Chondrocyte (in vitro differentiated cells): ENCODE measurements around the gene KDSR. TPM values are rescaled to one million over a fixed set of nuclear protein-coding genes. Genes with fewer than 3 reads are reported as not detected.

Source experiments
- DNase-seq: peaks from one replicate; pipeline ENCODE4 v3.0.0; 2021; ENCODE audit warnings: mixed read lengths, low spot score
- H3K27ac Mint-ChIP-seq: one replicate; pipeline ENCODE4 v1.8.0; 2021; ENCODE audit warnings: mild to moderate bottlenecking, moderate library complexity, mixed read lengths; ENCODE audit not compliant: unreplicated experiment
- H3K27me3 Mint-ChIP-seq: 2 replicates; pipeline ENCODE4 v1.8.0; 2021; ENCODE audit warnings: low read depth, mixed read lengths
- H3K36me3 Mint-ChIP-seq: 2 replicates; pipeline ENCODE4 v1.8.0; 2021; ENCODE audit warnings: low read depth, mixed read lengths
- H3K4me1 Mint-ChIP-seq: 2 replicates; pipeline ENCODE4 v1.8.0; 2021; ENCODE audit warnings: low read depth, mild to moderate bottlenecking, mixed read lengths
- H3K4me3 Mint-ChIP-seq: one replicate; pipeline ENCODE4 v1.8.0; 2021; ENCODE audit warnings: mild to moderate bottlenecking, moderate library complexity, mixed read lengths; ENCODE audit not compliant: unreplicated experiment
- H3K9me3 Mint-ChIP-seq: 2 replicates; pipeline ENCODE4 v1.8.0; 2021; ENCODE audit warnings: low read depth, mixed read lengths
- total RNA-seq: library from RNA; stranded (reverse); gene quantifications from 3 replicates; pipeline ENCODE4 v1.2.1, GENCODE V29; 2021
- TF ChIP-seq, protein P1 (sequence below): fragments of 200-600 bp; sonication (generic); IDR thresholded peaks from 2 replicates; pipeline ENCODE4 v1.5.0; 2021; ENCODE audit warnings: antibody characterized with exemption, mild to moderate bottlenecking, moderate library complexity

The KDSR gene
- total RNA-seq, 1 donor from 2014 or later = 64.2 TPM

DNA sequence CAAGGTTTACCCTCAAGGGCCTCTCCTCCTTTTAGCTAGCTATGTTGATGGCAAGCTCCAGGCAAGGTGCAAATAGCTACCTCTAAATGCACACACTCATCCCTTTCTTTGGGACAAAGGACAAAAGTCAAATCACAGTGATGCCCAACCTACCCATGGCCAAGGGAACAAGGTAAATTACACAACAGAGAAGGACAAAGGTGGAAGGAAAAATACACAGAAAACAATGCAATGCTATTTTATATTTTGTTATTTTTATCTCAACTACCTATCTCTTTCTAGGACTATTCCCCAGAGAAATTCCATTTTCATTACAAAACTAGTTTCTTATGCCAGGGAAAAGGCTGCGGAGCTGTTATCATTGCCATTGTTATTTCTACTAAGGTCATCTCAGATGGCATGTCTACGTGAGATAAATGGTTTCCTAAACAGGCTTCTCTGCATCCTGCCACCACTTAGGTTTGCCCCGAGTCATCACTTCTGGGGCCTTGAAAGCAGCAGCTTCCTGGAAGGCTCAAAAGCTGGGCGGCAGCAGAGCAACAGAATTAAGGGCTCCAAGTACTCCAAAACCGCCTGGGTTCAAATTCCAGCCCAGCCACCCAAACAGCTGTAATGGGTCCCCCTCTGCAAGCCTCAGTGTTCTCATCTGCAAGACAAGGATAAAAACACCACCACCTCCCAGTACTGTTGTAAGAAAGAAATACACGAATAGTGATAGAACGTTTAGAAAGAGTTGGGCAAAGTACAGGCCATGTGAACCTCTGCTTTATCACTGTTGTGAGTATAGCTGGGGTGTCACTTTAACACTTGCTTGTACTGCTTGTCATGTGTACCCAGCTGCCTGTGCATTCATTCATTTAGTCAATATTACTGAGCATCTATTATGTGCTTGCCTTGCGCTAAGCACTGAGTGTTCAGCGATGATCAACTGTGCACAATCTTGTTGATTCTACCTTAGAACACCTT, 68.3 kb downstream of the KDSR start:
- TF ChIP-seq, protein P1, sequence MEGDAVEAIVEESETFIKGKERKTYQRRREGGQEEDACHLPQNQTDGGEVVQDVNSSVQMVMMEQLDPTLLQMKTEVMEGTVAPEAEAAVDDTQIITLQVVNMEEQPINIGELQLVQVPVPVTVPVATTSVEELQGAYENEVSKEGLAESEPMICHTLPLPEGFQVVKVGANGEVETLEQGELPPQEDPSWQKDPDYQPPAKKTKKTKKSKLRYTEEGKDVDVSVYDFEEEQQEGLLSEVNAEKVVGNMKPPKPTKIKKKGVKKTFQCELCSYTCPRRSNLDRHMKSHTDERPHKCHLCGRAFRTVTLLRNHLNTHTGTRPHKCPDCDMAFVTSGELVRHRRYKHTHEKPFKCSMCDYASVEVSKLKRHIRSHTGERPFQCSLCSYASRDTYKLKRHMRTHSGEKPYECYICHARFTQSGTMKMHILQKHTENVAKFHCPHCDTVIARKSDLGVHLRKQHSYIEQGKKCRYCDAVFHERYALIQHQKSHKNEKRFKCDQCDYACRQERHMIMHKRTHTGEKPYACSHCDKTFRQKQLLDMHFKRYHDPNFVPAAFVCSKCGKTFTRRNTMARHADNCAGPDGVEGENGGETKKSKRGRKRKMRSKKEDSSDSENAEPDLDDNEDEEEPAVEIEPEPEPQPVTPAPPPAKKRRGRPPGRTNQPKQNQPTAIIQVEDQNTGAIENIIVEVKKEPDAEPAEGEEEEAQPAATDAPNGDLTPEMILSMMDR = no peak
- H3K27me3 Mint-ChIP-seq = no peaks in the 10 kb centered on the region
- DNase-seq = no peak
- H3K36me3 Mint-ChIP-seq = no peaks in the 10 kb centered on the region
- peaks cover 36% of the 10 kb centered on the region for H3K4me1 Mint-ChIP-seq
- H3K27ac Mint-ChIP-seq = peak overlapping the region; percentile 18
- H3K4me3 Mint-ChIP-seq = no peak overlapping the region
- H3K9me3 Mint-ChIP-seq = no peaks in the 10 kb centered on the region

DNA sequence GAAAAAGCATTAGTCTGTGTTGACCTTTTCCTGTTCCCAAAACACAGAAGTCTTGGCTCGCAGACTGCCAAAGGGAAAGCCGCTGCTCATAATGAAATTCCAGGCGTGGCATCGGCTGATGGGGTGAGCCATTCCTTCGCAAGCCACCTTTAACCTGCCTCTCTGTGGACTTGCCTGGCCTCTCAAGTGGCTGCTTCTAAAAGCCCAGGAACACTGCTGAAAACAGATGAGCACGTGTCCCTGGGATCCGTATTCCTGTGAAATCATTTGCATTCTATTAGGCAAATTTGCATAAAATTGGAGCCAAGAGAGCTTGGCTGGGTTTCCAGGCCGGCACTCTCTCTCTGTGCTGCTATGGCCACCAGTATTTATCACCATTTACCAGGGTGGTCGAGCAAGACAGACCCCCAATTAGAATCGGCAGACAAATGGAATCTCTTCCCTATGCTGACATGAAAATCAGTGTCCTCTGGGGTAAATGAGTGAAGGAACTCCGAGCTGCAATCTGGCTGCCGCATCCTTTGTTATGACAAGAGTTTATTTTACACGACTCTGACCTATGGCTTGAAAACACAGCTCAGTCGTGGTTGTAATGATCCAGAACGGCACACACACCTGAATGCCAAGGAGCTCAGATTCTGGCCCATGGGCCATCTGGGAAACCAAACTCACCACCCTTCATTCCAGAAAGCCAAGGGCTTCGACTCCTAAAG, 69.2 kb downstream of the KDSR start:
- Mint-ChIP-seq H3K4me1 (peaks cover 34% of the 10 kb centered on the region), H3K9me3 (no peaks in the 10 kb centered on the region), H3K36me3 (no peaks in the 10 kb centered on the region), H3K27ac (no peak overlapping the region), H3K27me3 (no peaks in the 10 kb centered on the region), H3K4me3 (no peak overlapping the region)
- DNase-seq = no peak
- TF ChIP-seq, protein P1 = no peak

DNA sequence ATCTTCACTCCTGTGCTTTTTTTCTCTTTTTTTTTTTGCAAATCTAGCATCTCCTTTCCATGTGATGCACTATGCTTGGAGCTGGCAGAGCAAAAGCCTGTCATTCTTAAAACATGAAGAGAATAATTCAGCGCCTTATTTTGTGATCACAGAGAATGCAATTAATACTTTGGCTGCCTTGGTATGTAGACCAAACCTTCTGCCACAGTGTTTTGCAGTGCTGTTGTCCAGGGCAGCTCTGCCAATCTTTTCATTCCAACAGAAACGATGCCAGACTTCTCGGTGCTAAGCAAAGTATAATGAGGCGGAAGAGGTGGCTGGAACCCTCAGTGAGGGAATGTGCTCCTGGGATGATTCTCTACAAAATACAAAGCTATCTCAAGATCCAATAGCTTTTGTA, 73.1 kb downstream of the KDSR start:
- Mint-ChIP-seq H3K27me3 (no peaks in the 10 kb centered on the region), H3K27ac (no peak overlapping the region), H3K4me1 (peaks cover 23% of the 10 kb centered on the region), H3K9me3 (no peaks in the 10 kb centered on the region), H3K4me3 (no peak overlapping the region), H3K36me3 (peaks cover 2% of the 10 kb centered on the region)
- no peak for DNase-seq
- TF ChIP-seq, protein P1 = no peak

DNA sequence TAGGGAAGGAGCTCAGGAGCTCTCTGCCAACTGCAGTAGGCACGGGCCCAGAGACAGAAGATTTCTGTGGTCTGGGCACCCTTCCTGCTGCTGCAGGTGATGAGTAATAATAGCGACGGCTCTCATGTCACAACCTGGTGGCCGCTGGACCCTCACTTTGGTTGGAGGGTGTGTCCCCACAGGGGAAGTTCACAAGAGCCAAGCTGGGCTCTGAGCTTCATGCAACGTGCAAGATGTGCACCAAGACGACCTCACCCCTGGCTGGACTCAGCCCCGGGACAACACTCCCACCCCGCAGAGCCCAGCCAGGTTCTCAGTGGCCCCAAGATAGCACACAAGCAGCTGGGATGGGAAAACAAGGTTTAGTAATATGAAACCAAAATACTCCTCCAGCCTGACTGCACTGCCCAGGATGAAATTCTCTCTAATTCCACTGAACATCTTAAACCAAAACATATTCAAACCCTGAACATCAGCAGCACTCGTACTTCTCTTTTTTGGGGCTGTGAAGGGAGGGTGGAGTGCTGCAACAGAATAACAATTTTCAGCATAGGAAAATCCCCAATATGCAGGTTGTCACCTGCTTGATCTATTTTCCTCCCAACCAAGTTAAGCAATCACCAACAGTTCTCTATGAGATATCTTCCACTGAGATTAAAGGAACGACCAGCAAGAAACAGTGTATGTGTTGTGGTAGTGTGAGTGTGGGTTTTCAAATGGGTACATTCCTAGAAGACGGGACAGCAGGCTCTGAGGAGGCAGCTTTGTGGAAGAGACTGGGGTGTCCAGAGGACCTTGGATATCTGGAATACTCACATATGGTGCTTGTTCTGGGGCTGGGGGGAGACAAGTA, 73.9 kb downstream of the KDSR start:
- H3K9me3 Mint-ChIP-seq = no peaks in the 10 kb centered on the region
- H3K4me1 Mint-ChIP-seq = peaks cover 20% of the 10 kb centered on the region
- no peaks in the 10 kb centered on the region for H3K27me3 Mint-ChIP-seq
- H3K36me3 Mint-ChIP-seq = peaks cover 2% of the 10 kb centered on the region
- DNase-seq = no peak
- TF ChIP-seq, protein P1 = no peak
- no peak overlapping the region for H3K4me3 Mint-ChIP-seq
- H3K27ac Mint-ChIP-seq = no peak overlapping the region
